IMR-90 (cell line): ENCODE data around the gene SLC35F1. TPM values are rescaled to one million over a fixed set of nuclear protein-coding genes. Genes with fewer than 3 reads are reported as not detected.

Source experiments
- ATAC-seq: fragments of 200-7000 bp; cut with Tn5 transposase; 2 replicates; pipeline ENCODE4 v1.9.1; 2020; ENCODE audit warnings: low read depth, mild to moderate bottlenecking, moderate library complexity
- BruUV-seq: library from RNA; stranded (reverse); fragments of 400-500 nt; replicated peaks from 2 replicates; lab custom pipeline; 2021; lab: Mats Ljungman, UMichigan
- CTCF ChIA-PET: fragments of 300-600 bp; formaldehyde crosslinking; extraction: SDS; loops from one replicate; lab custom pipeline; 2021; ENCODE audit warnings: antibody characterized with exemption; lab: Yijun Ruan, JAX
- POLR2A ChIA-PET: fragments of 300-600 bp; sonication (Branson Sonifier 250); formaldehyde crosslinking; loops from one replicate; lab custom pipeline; 2022; ENCODE audit warnings: antibody characterized with exemption; ENCODE audit not compliant: unreplicated experiment; lab: Charles Lee
- DNase-seq: peaks from one replicate; pipeline ENCODE4 v3.0.0; 2013
- H2AFZ ChIP-seq: replicated peaks from 2 replicates; pipeline ENCODE3; 2013; ENCODE audit warnings: low read length, mild to moderate bottlenecking; ENCODE audit not compliant: poor library complexity
- H2AK5ac ChIP-seq: 2 replicates; pipeline ENCODE4 v1.6.1; 2013; ENCODE audit warnings: low read depth, low read length, inconsistent platforms
- H2AK9ac ChIP-seq: replicated peaks from 2 replicates; pipeline ENCODE3; 2013; ENCODE audit warnings: mild to moderate bottlenecking, low read depth, low read length, moderate library complexity; ENCODE audit not compliant: poor library complexity
- H2BK120ac ChIP-seq: 2 replicates; pipeline ENCODE4 v1.6.1; 2013; ENCODE audit warnings: low read depth, low read length, inconsistent platforms
- H2BK15ac ChIP-seq: 3 replicates; pipeline ENCODE4 v1.6.1; 2013; ENCODE audit warnings: low read depth, low read length, inconsistent platforms
- H2BK20ac ChIP-seq: 2 replicates; pipeline ENCODE4 v1.6.1; 2013; ENCODE audit warnings: low read depth, mild to moderate bottlenecking, inconsistent platforms, low read length, moderate library complexity
- H2BK5ac ChIP-seq: 2 replicates; pipeline ENCODE4 v1.6.1; 2013; ENCODE audit warnings: mild to moderate bottlenecking, low read depth, low read length, inconsistent platforms; ENCODE audit not compliant: poor library complexity, severe bottlenecking
- H3K14ac ChIP-seq: replicated peaks from 2 replicates; pipeline ENCODE4 v1.6.1; 2013; ENCODE audit warnings: low read depth, low read length, inconsistent platforms
- H3K18ac ChIP-seq: 2 replicates; pipeline ENCODE4 v1.6.1; 2013; ENCODE audit warnings: low read depth, low read length, control low read depth
- H3K23ac ChIP-seq: 2 replicates; pipeline ENCODE4 v1.6.1; 2013; ENCODE audit warnings: low read depth, low read length, inconsistent platforms
- H3K27ac ChIP-seq: 2 replicates; pipeline ENCODE4 v1.5.1; 2013; ENCODE audit warnings: mild to moderate bottlenecking, control low read depth, low read length; ENCODE audit not compliant: insufficient read depth
- H3K27me3 ChIP-seq: 2 replicates; pipeline ENCODE4 v1.6.1; 2013; ENCODE audit warnings: low read length; ENCODE audit not compliant: control insufficient read depth, insufficient read depth
- H3K36me3 ChIP-seq: 2 replicates; pipeline ENCODE4 v1.6.1; 2013; ENCODE audit warnings: low read length, mixed read lengths; ENCODE audit not compliant: control insufficient read depth, insufficient read depth
- H3K4ac ChIP-seq: 2 replicates; pipeline ENCODE4 v1.6.1; 2013; ENCODE audit warnings: low read depth, low read length, inconsistent platforms
- H3K4me1 ChIP-seq: 2 replicates; pipeline ENCODE4 v1.6.1; 2013; ENCODE audit warnings: low read length, mixed read lengths; ENCODE audit not compliant: control insufficient read depth, insufficient read depth
- H3K4me2 ChIP-seq: 2 replicates; pipeline ENCODE4 v1.6.1; 2013; ENCODE audit warnings: low read depth, mild to moderate bottlenecking, control low read depth, low read length, moderate library complexity
- H3K4me3 ChIP-seq: 2 replicates; pipeline ENCODE4 v1.5.1; 2013; ENCODE audit warnings: low read depth, mild to moderate bottlenecking, control low read depth, low read length, moderate library complexity; ENCODE audit not compliant: insufficient read depth
- H3K56ac ChIP-seq: 2 replicates; pipeline ENCODE4 v1.6.1; 2013; ENCODE audit warnings: low read length, inconsistent platforms; ENCODE audit not compliant: insufficient read depth; ENCODE audit errors: extremely low read depth
- H3K79me1 ChIP-seq, 2 experiments: 2 replicates each; pipeline ENCODE4 v1.6.1; 2013; ENCODE audit warnings: low read length in 2 of 2, inconsistent platforms in 1 of 2, low read depth in 1 of 2
- H3K9ac ChIP-seq: 2 replicates; pipeline ENCODE4 v1.6.1; 2013; ENCODE audit warnings: low read depth, low read length, control low read depth
- H3K9me1 ChIP-seq: 2 replicates; pipeline ENCODE4 v1.6.1; 2013; ENCODE audit warnings: low read length, inconsistent platforms; ENCODE audit not compliant: insufficient read depth
- H3K9me3 ChIP-seq: 2 replicates; pipeline ENCODE4 v1.6.1; 2013; ENCODE audit warnings: low read length; ENCODE audit not compliant: control insufficient read depth, insufficient read depth
- H4K20me1 ChIP-seq: 2 replicates; pipeline ENCODE4 v1.6.1; 2013; ENCODE audit warnings: low read length, inconsistent platforms; ENCODE audit not compliant: insufficient read depth
- H4K5ac ChIP-seq: 2 replicates; pipeline ENCODE4 v1.6.1; 2013; ENCODE audit warnings: mild to moderate bottlenecking, low read depth, low read length, control low read depth
- H4K8ac ChIP-seq, 2 experiments: 2 replicates each; pipeline ENCODE4 v1.6.1; 2013; ENCODE audit warnings: low read depth in 2 of 2, low read length in 2 of 2, control low read depth in 1 of 2, inconsistent platforms in 1 of 2
- H4K91ac ChIP-seq: 2 replicates; pipeline ENCODE4 v1.6.1; 2013; ENCODE audit warnings: low read depth, low read length, inconsistent platforms; ENCODE audit not compliant: insufficient read depth
- CEBPB ChIP-seq: IDR thresholded peaks from 2 replicates; pipeline ENCODE4 v1.6.1; 2012; ENCODE audit warnings: low read depth, low read length, improper control_type of control experiment
- MAZ ChIP-seq: IDR thresholded peaks from 2 replicates; pipeline ENCODE4 v1.6.1; 2012; ENCODE audit warnings: low read depth, mild to moderate bottlenecking, low read length, improper control_type of control experiment, moderate library complexity, borderline replicate concordance
- MXI1 ChIP-seq: IDR thresholded peaks from 2 replicates; pipeline ENCODE4 v1.6.1; 2012; ENCODE audit warnings: low read depth, mild to moderate bottlenecking, low read length, moderate library complexity, borderline replicate concordance
- POLR2A ChIP-seq: IDR thresholded peaks from 2 replicates; pipeline ENCODE4 v1.6.1; 2012; ENCODE audit warnings: mild to moderate bottlenecking, low read depth, low read length
- RFX5 ChIP-seq: IDR thresholded peaks from 2 replicates; pipeline ENCODE4 v1.8.0; 2012; ENCODE audit warnings: low read depth, mild to moderate bottlenecking, low read length, moderate library complexity
- dilution Hi-C: fragments of 300-500 bp; cut with HindIII; formaldehyde crosslinking; loops from one replicate; pipeline ENCODE4 v1.14.3; 2018; ENCODE audit warnings: low sequenced_read_pairs; ENCODE audit not compliant: unreplicated experiment
- in situ Hi-C: fragments of 300-500 bp; cut with MboI; formaldehyde crosslinking; loops from 3 replicates; pipeline ENCODE4 v1.14.3; 2019; ENCODE audit warnings: low sequenced_read_pairs, inconsistent platforms, mixed read lengths
- intact Hi-C: fragments of 100-400 bp; cut with micrococcal nuclease; formaldehyde crosslinking; loops from 2 replicates; pipeline ENCODE4 v1.10.0; 2022
- polyA plus RNA-seq, 3 experiments: library from polyadenylated mRNA; depleted of rRNA; stranded (reverse); fragments of >200 nt; gene quantifications; 2 replicates each; pipeline ENCODE4 v1.2.3, GENCODE V29; 2012; ENCODE audit warnings: low replicate concordance in 1 of 3
- total RNA-seq: library from RNA; depleted of rRNA; stranded (reverse); fragments of >200 nt; gene quantifications from 2 replicates; pipeline ENCODE4 v1.2.3, GENCODE V29; 2012
- TF ChIP-seq, protein P1 (sequence below): conservative IDR thresholded peaks from 2 replicates; pipeline ENCODE4 v1.5.1; 2012; ENCODE audit warnings: mild to moderate bottlenecking, low read depth, low read length, improper control_type of control experiment
- TF ChIP-seq, protein P2 (sequence below): fragments of 150-350 bp; IDR thresholded peaks from 2 replicates; pipeline ENCODE4 v1.6.1; 2017; ENCODE audit warnings: mild to moderate bottlenecking, antibody characterized with exemption, low read length, low read depth

Gene SLC35F1
- total and polyA plus RNA-seq, 2 of the 4 experiments (the other 2 are of a cell fraction) = not detected

DNA sequence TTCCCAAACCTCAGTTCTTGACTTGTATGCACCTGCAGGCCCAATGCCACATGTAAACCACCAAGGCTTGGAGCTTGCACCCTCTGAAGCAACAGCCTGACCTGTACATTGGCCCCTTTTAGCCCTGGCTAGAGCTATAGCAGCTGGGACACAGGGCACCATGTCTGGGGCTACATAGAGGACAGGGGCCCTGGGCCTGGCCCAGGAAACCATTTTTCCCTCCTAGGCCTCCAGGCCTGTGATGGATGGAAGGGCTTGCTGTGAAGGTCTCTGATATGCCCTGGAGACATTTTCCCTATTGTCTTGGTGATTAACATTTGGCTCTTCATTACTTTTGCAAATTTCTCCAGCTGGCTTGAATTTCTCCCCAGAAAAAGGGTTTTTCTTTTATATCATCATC is 64.6 kb downstream of the SLC35F1 start:
- no peaks in the 10 kb centered on the region for H3K79me1 ChIP-seq
- H2AK9ac ChIP-seq = no peak overlapping the region
- H3K4me1 ChIP-seq = no peaks in the 10 kb centered on the region
- DNase-seq = no peak
- no peaks in the 10 kb centered on the region for H3K9me1 ChIP-seq
- in situ Hi-C loops (no loop called here), intact Hi-C loops (no loop called here), dilution Hi-C loops (no loop called here)
- H3K36me3 ChIP-seq = no peaks in the 10 kb centered on the region
- CTCF ChIA-PET = no interaction called here
- no peak overlapping the region for H4K91ac ChIP-seq
- no peak overlapping the region for H2AK5ac ChIP-seq
- no peak overlapping the region for H3K4ac ChIP-seq
- no peak overlapping the region for H2AFZ ChIP-seq
- no peak overlapping the region for H3K18ac ChIP-seq
- H2BK15ac ChIP-seq = no peak overlapping the region
- H3K9me3 ChIP-seq = no peaks in the 10 kb centered on the region
- no peak overlapping the region for H3K27ac ChIP-seq
- no peak overlapping the region for H3K9ac ChIP-seq
- TF ChIP-seq, protein P1, sequence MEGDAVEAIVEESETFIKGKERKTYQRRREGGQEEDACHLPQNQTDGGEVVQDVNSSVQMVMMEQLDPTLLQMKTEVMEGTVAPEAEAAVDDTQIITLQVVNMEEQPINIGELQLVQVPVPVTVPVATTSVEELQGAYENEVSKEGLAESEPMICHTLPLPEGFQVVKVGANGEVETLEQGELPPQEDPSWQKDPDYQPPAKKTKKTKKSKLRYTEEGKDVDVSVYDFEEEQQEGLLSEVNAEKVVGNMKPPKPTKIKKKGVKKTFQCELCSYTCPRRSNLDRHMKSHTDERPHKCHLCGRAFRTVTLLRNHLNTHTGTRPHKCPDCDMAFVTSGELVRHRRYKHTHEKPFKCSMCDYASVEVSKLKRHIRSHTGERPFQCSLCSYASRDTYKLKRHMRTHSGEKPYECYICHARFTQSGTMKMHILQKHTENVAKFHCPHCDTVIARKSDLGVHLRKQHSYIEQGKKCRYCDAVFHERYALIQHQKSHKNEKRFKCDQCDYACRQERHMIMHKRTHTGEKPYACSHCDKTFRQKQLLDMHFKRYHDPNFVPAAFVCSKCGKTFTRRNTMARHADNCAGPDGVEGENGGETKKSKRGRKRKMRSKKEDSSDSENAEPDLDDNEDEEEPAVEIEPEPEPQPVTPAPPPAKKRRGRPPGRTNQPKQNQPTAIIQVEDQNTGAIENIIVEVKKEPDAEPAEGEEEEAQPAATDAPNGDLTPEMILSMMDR = no peak
- TF ChIP-seq, protein P2, sequence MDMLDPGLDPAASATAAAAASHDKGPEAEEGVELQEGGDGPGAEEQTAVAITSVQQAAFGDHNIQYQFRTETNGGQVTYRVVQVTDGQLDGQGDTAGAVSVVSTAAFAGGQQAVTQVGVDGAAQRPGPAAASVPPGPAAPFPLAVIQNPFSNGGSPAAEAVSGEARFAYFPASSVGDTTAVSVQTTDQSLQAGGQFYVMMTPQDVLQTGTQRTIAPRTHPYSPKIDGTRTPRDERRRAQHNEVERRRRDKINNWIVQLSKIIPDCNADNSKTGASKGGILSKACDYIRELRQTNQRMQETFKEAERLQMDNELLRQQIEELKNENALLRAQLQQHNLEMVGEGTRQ = no peak
- TF ChIP-seq MXI1 (no peak), CEBPB (no peak), MAZ (no peak), RFX5 (no peak), POLR2A (no peak)
- no peak overlapping the region for H3K4me2 ChIP-seq
- no peak overlapping the region for H4K5ac ChIP-seq
- no peaks in the 10 kb centered on the region for H3K27me3 ChIP-seq
- ATAC-seq = no peak
- no peak overlapping the region for H2BK20ac ChIP-seq
- H3K14ac ChIP-seq = no peak overlapping the region
- H3K23ac ChIP-seq = no peak overlapping the region
- H3K56ac ChIP-seq = no peak overlapping the region
- POLR2A ChIA-PET = no interaction called here
- H4K8ac ChIP-seq = no peak overlapping the region
- H4K20me1 ChIP-seq = no peaks in the 10 kb centered on the region
- no peak overlapping the region for H3K4me3 ChIP-seq
- H2BK5ac ChIP-seq = no peak overlapping the region
- no peak overlapping the region for H2BK120ac ChIP-seq
- no TSS peak for BruUV-seq
